ENCODE results near the gene UFSP1. TPM values are rescaled to one million over a fixed set of nuclear protein-coding genes. Genes with fewer than 3 reads are reported as not detected.

The UFSP1 gene
- total RNA-seq, 1 donor from 2014 or later: 0.53 TPM

- Histone ChIP-seq H3K4me1 (peaks cover 12 to 27% of the 10 kb centered on the region in 2 donors), H3K9me3 (no peaks in the 10 kb centered on the region), H3K27ac (no peak overlapping the region), H3K4me3 (no peak overlapping the region), H3K36me3 (peaks cover 6 to 8% of the 10 kb centered on the region in 2 donors), H3K27me3 (peaks cover 14% of the 10 kb centered on the region)
- intact Hi-C loops (cut with DNase I): loop anchor here (5.0 kb wide), 1 partner anchor 245 kb away; no protein-coding TSS in a partner anchor
- no peak for TF ChIP-seq CTCF (IDR thresholded peaks at IDR 0.05)
- no peak for DNase-seq (ENCODE audit: low spot score in 2 of 2)
Measured at GRCh38 chr7:100892364-100893317, 3.1 kb upstream of the UFSP1 start.

- DNase-seq (ENCODE audit: low spot score in 2 of 2): no peak
- H3K27ac ChIP-seq: no peak overlapping the region
- peaks cover 12 to 27% of the 10 kb centered on the region in 2 donors for H3K4me1 ChIP-seq
- H3K36me3 ChIP-seq: peaks cover 16 to 17% of the 10 kb centered on the region in 2 donors
- H3K9me3 ChIP-seq: no peaks in the 10 kb centered on the region
- H3K27me3 ChIP-seq: peaks cover 14% of the 10 kb centered on the region
- intact Hi-C loops (cut with DNase I): loop anchor here (5.0 kb wide), 1 partner anchor 246 kb away; no protein-coding TSS in a partner anchor
- no peak for TF ChIP-seq CTCF (IDR thresholded peaks at IDR 0.05)
- H3K4me3 ChIP-seq: no peak overlapping the region
Measured at GRCh38 chr7:100891568-100892247, 2.2 kb upstream of the UFSP1 start.

GRCh38 chr7:100890653-100891567 lies 1.4 kb upstream of the UFSP1 start:
- TF ChIP-seq CTCF (IDR thresholded peaks at IDR 0.05): no peak
- peak overlapping the region; percentile 70 to 74 for H3K4me3 ChIP-seq
- no peaks in the 10 kb centered on the region for H3K9me3 ChIP-seq
- peaks cover 12 to 23% of the 10 kb centered on the region in 2 donors for H3K4me1 ChIP-seq
- H3K36me3 ChIP-seq: peaks cover 24 to 25% of the 10 kb centered on the region in 2 donors
- H3K27me3 ChIP-seq: peaks cover 6% of the 10 kb centered on the region
- H3K27ac ChIP-seq: peak overlapping the region; percentile 76 to 79
- intact Hi-C loops (cut with DNase I): loop anchor here (5.0 kb wide), 1 partner anchor 246 kb away; no protein-coding TSS in a partner anchor
- DNase-seq (ENCODE audit: low spot score in 2 of 2): no peak

GRCh38 chr7:100888291-100888987 lies 1.1 kb downstream of the UFSP1 start:
- no peaks in the 10 kb centered on the region for H3K27me3 ChIP-seq
- H3K36me3 ChIP-seq: peaks cover 48 to 50% of the 10 kb centered on the region in 2 donors
- intact Hi-C loops (cut with DNase I): loop anchor here (5.0 to 10.0 kb wide), 2 partner anchors 329 to 356 kb away; partner anchors contain the start of genes FIS1, PLOD3 and ZNHIT1
- no peaks in the 10 kb centered on the region for H3K9me3 ChIP-seq
- H3K27ac ChIP-seq: peak overlapping the region; percentile 73 to 79
- TF ChIP-seq CTCF (IDR thresholded peaks at IDR 0.05): no peak
- H3K4me1 ChIP-seq: peaks cover 6 to 13% of the 10 kb centered on the region in 2 donors
- DNase-seq (ENCODE audit: low spot score in 2 of 2): no peak
- H3K4me3 ChIP-seq: peak overlapping the region; percentile 70 to 74
